GM21390 (cell line): ENCODE data around the gene KRCC1.

Source experiments
- ATAC-seq: cut with Tn5 transposase; IDR thresholded peaks from one replicate; pipeline ENCODE4 v1.9.1; 2021; ENCODE audit not compliant: unreplicated experiment

The KRCC1 gene

GRCh38 chr2:88077080-88077479 is 21.5 kb upstream of the KRCC1 start:
- no peak for ATAC-seq

- no peak for ATAC-seq
These were observed 19.3 kb upstream of the KRCC1 start for GRCh38 chr2:88074854-88075292.

GRCh38 chr2:88074150-88074549 is 18.6 kb upstream of the KRCC1 start:
- ATAC-seq, result no peak

- no peak for ATAC-seq
These were observed 15.8 kb upstream of the KRCC1 start for GRCh38 chr2:88071365-88071764.

- no peak for ATAC-seq
These were observed 14.5 kb upstream of the KRCC1 start for GRCh38 chr2:88070055-88070454.

GRCh38 chr2:88069117-88069516 is 13.5 kb upstream of the KRCC1 start:
- no peak for ATAC-seq

- no peak for ATAC-seq
These were observed 12.5 kb upstream of the KRCC1 start for GRCh38 chr2:88068044-88068443.

- ATAC-seq, result no peak
These were observed 12.0 kb upstream of the KRCC1 start, which contains the start of gene SMYD1 for GRCh38 chr2:88067598-88067997. TSS of gene SMYD1 (plus strand) at chr2:88067825. CDS start at chr2:88067865, 40 bp downstream.

- ATAC-seq, result no peak
These were observed 11.6 kb upstream of the KRCC1 start for GRCh38 chr2:88067189-88067588.

- no peak for ATAC-seq
These were observed 11.0 kb upstream of the KRCC1 start for GRCh38 chr2:88066543-88066942.

GRCh38 chr2:88061295-88061694 is 5.7 kb upstream of the KRCC1 start:
- ATAC-seq, result no peak

- no peak for ATAC-seq
These were observed 5.3 kb upstream of the KRCC1 start for GRCh38 chr2:88060907-88061275.

- ATAC-seq, result no peak
These were observed 4.7 kb upstream of the KRCC1 start for GRCh38 chr2:88059979-88060906.

GRCh38 chr2:88058191-88058590 is 2.6 kb upstream of the KRCC1 start:
- no peak for ATAC-seq

GRCh38 chr2:88057437-88057844 is 1.9 kb upstream of the KRCC1 start:
- no peak for ATAC-seq

- no peak for ATAC-seq
These were observed 707 bp downstream of the KRCC1 start for GRCh38 chr2:88054782-88055370.

- ATAC-seq, result no peak
These were observed 1.4 kb downstream of the KRCC1 start for GRCh38 chr2:88053934-88054781.

- ATAC-seq, result no peak
These were observed 2.3 kb downstream of the KRCC1 start for GRCh38 chr2:88053296-88053695.

GRCh38 chr2:88051792-88052191 is 3.8 kb downstream of the KRCC1 start:
- no peak for ATAC-seq

- ATAC-seq, result no peak
These were observed 6.0 kb downstream of the KRCC1 start for GRCh38 chr2:88049622-88050021.

- no peak for ATAC-seq
These were observed 7.0 kb downstream of the KRCC1 start for GRCh38 chr2:88048541-88048940.
